Measurements from ENCODE around the gene THAP4. TPM values are rescaled to one million over a fixed set of nuclear protein-coding genes. Genes with fewer than 3 reads are reported as not detected.

The THAP4 gene
- total RNA-seq, 1 experiment from 2014 or later: 94.8 TPM

- Histone ChIP-seq H3K4me2 (no peak overlapping the region), H3K9me3 (ENCODE audit: insufficient read depth, low read depth) (no peaks in the 10 kb centered on the region), H3K9me2 (ENCODE audit: insufficient read depth) (no peaks in the 10 kb centered on the region), H3K4me1 (replicated peaks; ENCODE audit: insufficient read depth) (no peaks in the 10 kb centered on the region; the same call in 1 of the 2 replicates), H2AFZ (no peak overlapping the region), H3K79me2 (ENCODE audit: low read depth) (no peaks in the 10 kb centered on the region), H4K20me1 (ENCODE audit: insufficient read depth) (no peaks in the 10 kb centered on the region), H3F3A (ENCODE audit: insufficient read depth, low read depth) (peaks cover 17% of the 10 kb centered on the region; the same call in 1 of the 2 replicates), H3K4me3 (no peak overlapping the region), H3K36me3 (ENCODE audit: low read depth) (no peaks in the 10 kb centered on the region), H3K27me3 (ENCODE audit: insufficient read depth, low read depth) (no peaks in the 10 kb centered on the region), H3K27ac (no peak overlapping the region)
- TF ChIP-seq CTCF (conservative IDR thresholded peaks at IDR 0.05) (no peak), EZH2 (IDR thresholded peaks at IDR 0.05; ENCODE audit: low read depth) (no peak)
- intact Hi-C loops (cut with micrococcal nuclease; ENCODE audit: unreplicated experiment): loop anchor here (10.0 kb wide), 1 partner anchor 163 kb away; the partner anchor contains the start of gene ING5
- CTCF ChIA-PET: no interaction called here
- POLR2A ChIA-PET (ENCODE audit: unreplicated experiment): no interaction called here
- no TSS peak for BruUV-seq (replicated peaks)
- DNase-seq: no peak
These were observed 94.7 kb downstream of the THAP4 start for GRCh38 chr2:241542278-241542605.

- H2AFZ ChIP-seq: no peak overlapping the region
- no peaks in the 10 kb centered on the region for H3K9me2 ChIP-seq (ENCODE audit: insufficient read depth)
- CTCF ChIA-PET: no interaction called here
- H3K9me3 ChIP-seq (ENCODE audit: insufficient read depth, low read depth): no peaks in the 10 kb centered on the region
- no peak overlapping the region for H3K27ac ChIP-seq
- H3F3A ChIP-seq (ENCODE audit: insufficient read depth, low read depth): peaks cover 17% of the 10 kb centered on the region; the same call in 1 of the 2 replicates
- TF ChIP-seq EZH2 (IDR thresholded peaks at IDR 0.05; ENCODE audit: low read depth) (no peak), CTCF (conservative IDR thresholded peaks at IDR 0.05) (no peak)
- no peaks in the 10 kb centered on the region for H3K27me3 ChIP-seq (ENCODE audit: insufficient read depth, low read depth)
- H3K4me1 ChIP-seq (replicated peaks; ENCODE audit: insufficient read depth): no peaks in the 10 kb centered on the region; the same call in 1 of the 2 replicates
- intact Hi-C loops (cut with micrococcal nuclease; ENCODE audit: unreplicated experiment): loop anchor here (10.0 kb wide), 1 partner anchor 163 kb away; the partner anchor contains the start of gene ING5
- BruUV-seq (replicated peaks): no TSS peak
- no peaks in the 10 kb centered on the region for H4K20me1 ChIP-seq (ENCODE audit: insufficient read depth)
- H3K36me3 ChIP-seq (ENCODE audit: low read depth): no peaks in the 10 kb centered on the region
- no peaks in the 10 kb centered on the region for H3K79me2 ChIP-seq (ENCODE audit: low read depth)
- peak overlapping the region; percentile 54; the same call in 1 of the 2 replicates for H3K4me3 ChIP-seq
- POLR2A ChIA-PET (ENCODE audit: unreplicated experiment): no interaction called here
- H3K4me2 ChIP-seq: peak overlapping the region; percentile 85
- no peak for DNase-seq
These were observed 95.2 kb downstream of the THAP4 start for GRCh38 chr2:241541564-241542277.

GRCh38 chr2:241540771-241541561 is 96.0 kb downstream of the THAP4 start:
- intact Hi-C loops (cut with micrococcal nuclease; ENCODE audit: unreplicated experiment): loop anchor here (10.0 kb wide), 1 partner anchor 164 kb away; the partner anchor contains the start of gene ING5

More at GRCh38 chr2:241540771-241541561, 96.0 kb downstream of the THAP4 start:
- no peak overlapping the region for H3K27ac ChIP-seq
- H3K4me1 ChIP-seq (replicated peaks; ENCODE audit: insufficient read depth): no peaks in the 10 kb centered on the region; the same call in 1 of the 2 replicates
- peak overlapping the region; percentile 76 for H2AFZ ChIP-seq
- H3K36me3 ChIP-seq (ENCODE audit: low read depth): no peaks in the 10 kb centered on the region
- H3K9me2 ChIP-seq (ENCODE audit: insufficient read depth): no peaks in the 10 kb centered on the region
- ChIA-PET CTCF (no interaction called here), POLR2A (ENCODE audit: unreplicated experiment) (interaction anchor here (0.9 kb wide), 1 partner anchor 20 kb away, joined by 3 read pairs; no protein-coding TSS in a partner anchor)
- H3K27me3 ChIP-seq (ENCODE audit: insufficient read depth, low read depth): no peaks in the 10 kb centered on the region
- TSS peak; percentile 78 for BruUV-seq (replicated peaks)
- no peaks in the 10 kb centered on the region for H4K20me1 ChIP-seq (ENCODE audit: insufficient read depth)
- peak overlapping the region; percentile 85 for H3K4me2 ChIP-seq
- no peak for TF ChIP-seq CTCF (conservative IDR thresholded peaks at IDR 0.05)
- no peak for TF ChIP-seq EZH2 (IDR thresholded peaks at IDR 0.05; ENCODE audit: low read depth)
- peaks cover 17% of the 10 kb centered on the region; the same call in 1 of the 2 replicates for H3F3A ChIP-seq (ENCODE audit: insufficient read depth, low read depth)
- no peaks in the 10 kb centered on the region for H3K79me2 ChIP-seq (ENCODE audit: low read depth)
- DNase-seq: peak in 1 of 2 experiments; percentile 85
- H3K9me3 ChIP-seq (ENCODE audit: insufficient read depth, low read depth): no peaks in the 10 kb centered on the region
- H3K4me3 ChIP-seq: peak overlapping the region; percentile 54; the same call in 1 of the 2 replicates

All from PC-9 (cell line).